Measurements from ENCODE around the gene BAZ2B. TPM values are rescaled to one million over a fixed set of nuclear protein-coding genes. Genes with fewer than 3 reads are reported as not detected.
A peak's percentile ranks its signal among the peaks of the same experiment; 100 is the strongest.

The BAZ2B gene
- total RNA-seq, 1 donor from 2014 or later: 37.8 TPM

GRCh38 chr2:159615367-159616285 is 722 bp downstream of the BAZ2B start:
- peak; percentile 94 for DNase-seq (ENCODE audit: low spot score)
- Mint-ChIP-seq H3K4me1 (ENCODE audit: low read depth) (peaks cover 40% of the 10 kb centered on the region), H3K9me3 (ENCODE audit: low read depth) (no peaks in the 10 kb centered on the region), H3K27me3 (ENCODE audit: low read depth) (no peaks in the 10 kb centered on the region), H3K4me3 (ENCODE audit: unreplicated experiment) (peak overlapping the region; percentile 78), H3K27ac (ENCODE audit: unreplicated experiment) (peak overlapping the region; percentile 97), H3K36me3 (ENCODE audit: low read depth) (no peaks in the 10 kb centered on the region)
- TF ChIP-seq CTCF (IDR thresholded peaks at IDR 0.05): no peak

- DNase-seq (ENCODE audit: low spot score): no peak
- Mint-ChIP-seq H3K27me3 (ENCODE audit: low read depth) (no peaks in the 10 kb centered on the region), H3K4me1 (ENCODE audit: low read depth) (peaks cover 46% of the 10 kb centered on the region), H3K4me3 (ENCODE audit: unreplicated experiment) (peak overlapping the region; percentile 78), H3K9me3 (ENCODE audit: low read depth) (no peaks in the 10 kb centered on the region), H3K36me3 (ENCODE audit: low read depth) (no peaks in the 10 kb centered on the region), H3K27ac (ENCODE audit: unreplicated experiment) (peak overlapping the region; percentile 97)
- TF ChIP-seq CTCF (IDR thresholded peaks at IDR 0.05): no peak
Observed at GRCh38 chr2:159614534-159615366, 1.6 kb downstream of the BAZ2B start.

GRCh38 chr2:159613651-159614285 is 2.6 kb downstream of the BAZ2B start:
- no peak for DNase-seq (ENCODE audit: low spot score)
- no peak for TF ChIP-seq CTCF (IDR thresholded peaks at IDR 0.05)
- no peaks in the 10 kb centered on the region for H3K9me3 Mint-ChIP-seq (ENCODE audit: low read depth)
- H3K4me1 Mint-ChIP-seq (ENCODE audit: low read depth): peaks cover 46% of the 10 kb centered on the region
- H3K36me3 Mint-ChIP-seq (ENCODE audit: low read depth): no peaks in the 10 kb centered on the region
- peak overlapping the region; percentile 97 for H3K27ac Mint-ChIP-seq (ENCODE audit: unreplicated experiment)
- H3K27me3 Mint-ChIP-seq (ENCODE audit: low read depth): no peaks in the 10 kb centered on the region
- peak overlapping the region; percentile 78 for H3K4me3 Mint-ChIP-seq (ENCODE audit: unreplicated experiment)

- TF ChIP-seq CTCF (IDR thresholded peaks at IDR 0.05): no peak
- no peaks in the 10 kb centered on the region for H3K9me3 Mint-ChIP-seq (ENCODE audit: low read depth)
- H3K4me3 Mint-ChIP-seq (ENCODE audit: unreplicated experiment): peak overlapping the region; percentile 78
- DNase-seq (ENCODE audit: low spot score): no peak
- H3K27me3 Mint-ChIP-seq (ENCODE audit: low read depth): no peaks in the 10 kb centered on the region
- peak overlapping the region; percentile 97 for H3K27ac Mint-ChIP-seq (ENCODE audit: unreplicated experiment)
- H3K36me3 Mint-ChIP-seq (ENCODE audit: low read depth): no peaks in the 10 kb centered on the region
- peaks cover 45% of the 10 kb centered on the region for H3K4me1 Mint-ChIP-seq (ENCODE audit: low read depth)
Observed at GRCh38 chr2:159613091-159613490, 3.3 kb downstream of the BAZ2B start.
